C4-2B (cell line): ENCODE data around the gene MRPL45.

Source experiments
- ZFX ChIP-seq: fragments of 450-650 bp; IDR thresholded peaks from 2 replicates; pipeline ENCODE4 v1.6.1; 2017
- TF ChIP-seq, protein P1 (sequence below): fragments of 450-650 bp; conservative IDR thresholded peaks from 2 replicates; pipeline ENCODE4 v1.5.1; 2017; ENCODE audit warnings: mild to moderate bottlenecking

- TF ChIP-seq, protein P1, sequence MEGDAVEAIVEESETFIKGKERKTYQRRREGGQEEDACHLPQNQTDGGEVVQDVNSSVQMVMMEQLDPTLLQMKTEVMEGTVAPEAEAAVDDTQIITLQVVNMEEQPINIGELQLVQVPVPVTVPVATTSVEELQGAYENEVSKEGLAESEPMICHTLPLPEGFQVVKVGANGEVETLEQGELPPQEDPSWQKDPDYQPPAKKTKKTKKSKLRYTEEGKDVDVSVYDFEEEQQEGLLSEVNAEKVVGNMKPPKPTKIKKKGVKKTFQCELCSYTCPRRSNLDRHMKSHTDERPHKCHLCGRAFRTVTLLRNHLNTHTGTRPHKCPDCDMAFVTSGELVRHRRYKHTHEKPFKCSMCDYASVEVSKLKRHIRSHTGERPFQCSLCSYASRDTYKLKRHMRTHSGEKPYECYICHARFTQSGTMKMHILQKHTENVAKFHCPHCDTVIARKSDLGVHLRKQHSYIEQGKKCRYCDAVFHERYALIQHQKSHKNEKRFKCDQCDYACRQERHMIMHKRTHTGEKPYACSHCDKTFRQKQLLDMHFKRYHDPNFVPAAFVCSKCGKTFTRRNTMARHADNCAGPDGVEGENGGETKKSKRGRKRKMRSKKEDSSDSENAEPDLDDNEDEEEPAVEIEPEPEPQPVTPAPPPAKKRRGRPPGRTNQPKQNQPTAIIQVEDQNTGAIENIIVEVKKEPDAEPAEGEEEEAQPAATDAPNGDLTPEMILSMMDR, result no peak
- no peak for TF ChIP-seq ZFX
Observed at GRCh38 chr17:38357486-38358123, 60.6 kb downstream of the MRPL45 start.
